Vagina (tissue), 2 donors: Measurements from ENCODE around the gene ROR1. TPM values are rescaled to one million over a fixed set of nuclear protein-coding genes. Genes with fewer than 3 reads are reported as not detected.

ENCODE experiments used
- DNase-seq, 2 donors: peaks; one replicate each; pipeline ENCODE4 v3.0.0-alpha.2; 2017; ENCODE audit errors: extremely low spot score in 2 of 2
- H3K27ac ChIP-seq: fragments of 200-600 bp; sonication (generic); one replicate; pipeline ENCODE4 v1.5.1; 2019
- H3K27me3 ChIP-seq: fragments of 200-600 bp; sonication (generic); one replicate; pipeline ENCODE4 v1.5.1; 2019
- H3K36me3 ChIP-seq, 2 donors: fragments of 200-600 bp; sonication (generic); one replicate each; pipeline ENCODE4 v1.5.1; 2017 to 2019
- H3K4me1 ChIP-seq: fragments of 200-600 bp; sonication (generic); one replicate; pipeline ENCODE4 v1.5.1; 2019
- H3K4me3 ChIP-seq, 2 donors: fragments of 200-600 bp; sonication (generic); 1 replicate in 1 of 2; 2 replicates in 1 of 2; pipeline ENCODE4 v1.5.1; 2016 to 2019
- H3K9me3 ChIP-seq: fragments of 200-600 bp; sonication (generic); one replicate; pipeline ENCODE4 v1.5.1; 2019
- POLR2A ChIP-seq, 2 donors: fragments of 450-650 bp; IDR thresholded peaks; one replicate each; pipeline ENCODE4 v1.6.1; 2017; ENCODE audit warnings: antibody characterized with exemption in 2 of 2, mild to moderate bottlenecking in 2 of 2, moderate library complexity in 2 of 2
- POLR2AphosphoS5 ChIP-seq, 2 donors: sonication (generic); formaldehyde crosslinking; IDR thresholded peaks; one replicate each; pipeline ENCODE4 v1.9.0; 2017; ENCODE audit warnings: antibody characterized with exemption in 2 of 2, mild to moderate bottlenecking in 2 of 2, low read depth in 1 of 2; ENCODE audit not compliant: insufficient read depth in 1 of 2
- intact Hi-C: fragments of 100-400 bp; cut with DNase I; formaldehyde crosslinking; loops from one replicate; pipeline ENCODE4 v1.15.1; 2023
- total RNA-seq: library from RNA; depleted of rRNA; stranded (reverse); fragments of >200 nt; gene quantifications from one replicate; pipeline ENCODE4 v1.2.3, GENCODE V29; 2016
- TF ChIP-seq, protein P1 (sequence below), 3 experiments: fragments of 450-650 bp in 2 of 3; fragments of 200-600 bp in 1 of 3; sonication (generic) in 1 of 3; IDR thresholded peaks; one replicate each; pipeline ENCODE4 v1.5.1; 2017 to 2019; ENCODE audit warnings: antibody characterized with exemption in 3 of 3, mild to moderate bottlenecking in 2 of 3, moderate library complexity in 2 of 3

Gene ROR1
- total RNA-seq, 1 donor from 2014 or later, result 11.0 TPM

DNA sequence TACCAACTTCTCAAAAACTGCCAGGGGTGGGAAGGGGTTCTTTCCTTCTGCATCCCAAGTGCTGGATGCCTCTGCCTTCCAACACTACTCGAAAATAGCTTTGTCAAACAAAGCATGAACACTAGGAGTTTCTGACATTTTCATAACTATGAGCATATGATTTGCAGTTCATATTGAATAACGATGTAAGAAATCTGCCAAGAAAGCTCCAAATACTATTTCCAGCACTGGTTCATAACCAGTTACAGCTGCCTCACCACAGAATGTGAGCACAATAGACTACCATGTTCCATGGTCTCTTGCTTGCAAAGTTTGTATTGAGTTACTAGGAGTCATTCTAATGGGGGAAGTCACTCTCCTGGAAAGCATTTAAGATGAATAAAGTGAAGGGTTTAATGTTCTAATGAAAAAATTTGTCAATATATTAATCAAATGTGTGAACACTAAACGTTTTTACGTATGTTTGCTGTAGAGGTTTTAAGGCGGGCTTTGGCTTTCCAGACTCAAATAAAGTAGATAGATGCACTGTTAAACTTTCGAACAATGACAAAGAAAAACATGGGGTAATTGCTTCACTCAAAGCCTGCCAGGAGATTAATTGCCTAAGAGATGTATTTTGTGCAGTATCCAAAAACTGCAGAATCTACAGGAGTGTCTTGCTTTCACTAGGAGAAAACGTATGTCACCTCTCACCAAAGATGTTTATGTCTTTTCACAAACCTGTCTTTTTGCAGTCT, 351.1 kb downstream of the ROR1 start:
- intact Hi-C loops, result no loop called here
- TF ChIP-seq POLR2AphosphoS5 (IDR thresholded peaks at IDR 0.05; ENCODE audit: insufficient read depth in 1 of 2, low read depth in 1 of 2) (no peak), POLR2A (IDR thresholded peaks at IDR 0.05) (no peak)
- TF ChIP-seq, protein P1, sequence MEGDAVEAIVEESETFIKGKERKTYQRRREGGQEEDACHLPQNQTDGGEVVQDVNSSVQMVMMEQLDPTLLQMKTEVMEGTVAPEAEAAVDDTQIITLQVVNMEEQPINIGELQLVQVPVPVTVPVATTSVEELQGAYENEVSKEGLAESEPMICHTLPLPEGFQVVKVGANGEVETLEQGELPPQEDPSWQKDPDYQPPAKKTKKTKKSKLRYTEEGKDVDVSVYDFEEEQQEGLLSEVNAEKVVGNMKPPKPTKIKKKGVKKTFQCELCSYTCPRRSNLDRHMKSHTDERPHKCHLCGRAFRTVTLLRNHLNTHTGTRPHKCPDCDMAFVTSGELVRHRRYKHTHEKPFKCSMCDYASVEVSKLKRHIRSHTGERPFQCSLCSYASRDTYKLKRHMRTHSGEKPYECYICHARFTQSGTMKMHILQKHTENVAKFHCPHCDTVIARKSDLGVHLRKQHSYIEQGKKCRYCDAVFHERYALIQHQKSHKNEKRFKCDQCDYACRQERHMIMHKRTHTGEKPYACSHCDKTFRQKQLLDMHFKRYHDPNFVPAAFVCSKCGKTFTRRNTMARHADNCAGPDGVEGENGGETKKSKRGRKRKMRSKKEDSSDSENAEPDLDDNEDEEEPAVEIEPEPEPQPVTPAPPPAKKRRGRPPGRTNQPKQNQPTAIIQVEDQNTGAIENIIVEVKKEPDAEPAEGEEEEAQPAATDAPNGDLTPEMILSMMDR (IDR thresholded peaks at IDR 0.05), result no peak
- H3K27ac ChIP-seq, result no peak overlapping the region

DNA sequence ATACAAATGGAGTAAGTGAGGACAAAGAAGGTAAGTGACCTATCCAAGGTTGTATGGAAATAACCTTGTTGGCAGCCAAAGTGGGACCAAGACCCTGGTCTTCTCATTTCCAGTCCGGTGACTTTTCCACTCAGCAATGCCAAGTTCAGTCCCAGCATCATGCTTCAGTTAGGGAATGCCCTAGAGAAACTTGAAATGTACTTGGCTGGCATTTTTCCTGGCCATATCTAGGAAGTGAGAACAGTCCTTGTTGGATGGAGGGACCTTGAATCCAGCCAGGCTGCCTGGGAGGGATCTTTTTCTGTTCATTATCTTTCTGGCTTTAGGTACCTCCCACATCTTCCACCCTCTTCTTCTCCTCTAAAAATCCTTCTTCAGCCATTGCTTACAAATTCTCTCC, 352.8 kb downstream of the ROR1 start:
- intact Hi-C loops, result no loop called here
- Histone ChIP-seq H3K9me3 (no peaks in the 10 kb centered on the region), H3K4me1 (no peaks in the 10 kb centered on the region), H3K27me3 (no peaks in the 10 kb centered on the region), H3K4me3 (no peak overlapping the region), H3K27ac (no peak overlapping the region), H3K36me3 (no peaks in the 10 kb centered on the region)
- no peak for DNase-seq
- no peak for TF ChIP-seq POLR2AphosphoS5 (IDR thresholded peaks at IDR 0.05; ENCODE audit: insufficient read depth in 1 of 2, low read depth in 1 of 2)
- TF ChIP-seq POLR2A (IDR thresholded peaks at IDR 0.05), result no peak
- TF ChIP-seq, protein P1 (IDR thresholded peaks at IDR 0.05), result no peak

More for the DNA sequence above, 351.1 kb downstream of the ROR1 start:
- Histone ChIP-seq H3K9me3 (no peaks in the 10 kb centered on the region), H3K4me1 (no peaks in the 10 kb centered on the region), H3K36me3 (no peaks in the 10 kb centered on the region), H3K27me3 (no peaks in the 10 kb centered on the region), H3K4me3 (no peak overlapping the region)
- no peak for DNase-seq

DNA sequence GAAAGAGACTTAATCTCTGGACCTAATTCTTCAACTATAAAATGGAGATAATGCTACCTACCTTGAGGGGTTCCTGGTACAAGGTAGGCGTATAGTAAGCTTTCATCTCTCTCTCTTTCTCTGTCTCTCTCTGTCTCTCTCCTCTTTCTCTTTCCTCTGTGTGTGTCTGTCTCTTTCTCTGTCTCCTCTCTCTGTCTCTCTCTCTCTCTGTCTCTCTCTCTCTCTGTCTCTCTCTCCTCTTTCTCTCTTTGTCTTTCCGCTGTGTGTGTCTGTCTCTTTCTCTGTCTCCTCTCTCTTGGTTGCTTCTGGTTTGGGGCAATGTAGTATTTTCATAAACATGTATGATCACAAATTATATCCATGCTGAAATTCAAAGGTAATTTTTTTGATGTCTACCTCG, 353.5 kb downstream of the ROR1 start:
- Histone ChIP-seq H3K9me3 (no peaks in the 10 kb centered on the region), H3K27me3 (no peaks in the 10 kb centered on the region), H3K27ac (no peak overlapping the region), H3K4me1 (no peaks in the 10 kb centered on the region), H3K4me3 (no peak overlapping the region), H3K36me3 (no peaks in the 10 kb centered on the region)
- TF ChIP-seq, protein P1 (IDR thresholded peaks at IDR 0.05), result no peak
- TF ChIP-seq POLR2A (IDR thresholded peaks at IDR 0.05), result no peak
- no peak for TF ChIP-seq POLR2AphosphoS5 (IDR thresholded peaks at IDR 0.05; ENCODE audit: insufficient read depth in 1 of 2, low read depth in 1 of 2)
- DNase-seq, result no peak
- intact Hi-C loops, result no loop called here

DNA sequence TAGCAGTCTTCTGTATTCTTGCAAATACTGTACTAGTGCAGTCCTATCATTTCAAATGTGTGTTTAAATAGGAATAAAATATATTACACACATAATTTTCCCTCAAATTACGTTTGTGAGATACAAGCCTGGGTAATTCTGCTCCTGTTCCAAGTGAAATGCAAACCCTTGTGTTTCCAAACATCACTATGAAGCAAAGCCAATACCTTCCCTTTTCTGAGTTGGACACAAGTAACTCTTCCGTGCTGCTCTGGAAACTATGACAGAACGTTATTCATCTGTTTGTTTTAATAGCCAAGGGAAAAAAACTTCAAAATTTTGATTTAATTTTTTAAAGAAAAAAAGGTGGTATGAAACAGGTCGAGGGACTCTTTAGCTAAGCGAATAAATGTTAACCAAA, 355.9 kb downstream of the ROR1 start:
- H3K4me3 ChIP-seq, result no peak overlapping the region
- no peaks in the 10 kb centered on the region for H3K9me3 ChIP-seq
- intact Hi-C loops, result no loop called here
- no peak overlapping the region for H3K27ac ChIP-seq
- TF ChIP-seq, protein P1 (IDR thresholded peaks at IDR 0.05), result no peak
- no peak for TF ChIP-seq POLR2A (IDR thresholded peaks at IDR 0.05)
- no peak for TF ChIP-seq POLR2AphosphoS5 (IDR thresholded peaks at IDR 0.05; ENCODE audit: insufficient read depth in 1 of 2, low read depth in 1 of 2)
- peaks cover under 1% of the 10 kb centered on the region for H3K4me1 ChIP-seq
- H3K36me3 ChIP-seq, result no peaks in the 10 kb centered on the region
- no peaks in the 10 kb centered on the region for H3K27me3 ChIP-seq
- no peak for DNase-seq

DNA sequence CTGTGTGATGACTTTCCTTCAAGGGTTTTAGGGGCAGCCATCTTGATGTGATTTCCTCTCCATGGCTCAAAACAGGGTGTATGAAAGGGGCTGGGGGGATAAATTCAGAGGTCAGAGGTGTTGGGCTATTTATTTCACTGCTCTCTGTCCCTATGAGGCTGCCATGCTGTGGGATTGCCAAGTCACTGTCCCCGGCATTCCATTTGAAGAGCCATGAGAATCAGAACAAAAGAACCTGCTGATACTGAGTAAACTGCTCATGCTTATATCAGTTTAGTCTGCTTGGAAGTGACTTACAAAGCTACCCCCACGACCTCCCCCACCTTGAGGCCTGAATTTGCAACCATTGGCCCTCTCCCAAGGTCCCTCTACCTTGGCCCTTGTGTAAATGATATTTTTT, 357.3 kb downstream of the ROR1 start:
- H3K36me3 ChIP-seq, result no peaks in the 10 kb centered on the region
- DNase-seq, result peak in 1 of 2 donors; percentile 44
- no peak overlapping the region for H3K27ac ChIP-seq
- intact Hi-C loops, result no loop called here
- no peak overlapping the region for H3K4me3 ChIP-seq
- no peaks in the 10 kb centered on the region for H3K9me3 ChIP-seq
- peaks cover 13% of the 10 kb centered on the region for H3K4me1 ChIP-seq
- no peaks in the 10 kb centered on the region for H3K27me3 ChIP-seq
- TF ChIP-seq, protein P1 (IDR thresholded peaks at IDR 0.05), result no peak
- no peak for TF ChIP-seq POLR2A (IDR thresholded peaks at IDR 0.05)
- no peak for TF ChIP-seq POLR2AphosphoS5 (IDR thresholded peaks at IDR 0.05; ENCODE audit: insufficient read depth in 1 of 2, low read depth in 1 of 2)
